Right forelimb (tissue), 1 donor: ENCODE measurements around the gene CLSTN2.

ENCODE experiments used
- DNase-seq: peaks from one replicate; pipeline ENCODE4 v3.0.0-alpha.2; 2018

The CLSTN2 gene

DNA sequence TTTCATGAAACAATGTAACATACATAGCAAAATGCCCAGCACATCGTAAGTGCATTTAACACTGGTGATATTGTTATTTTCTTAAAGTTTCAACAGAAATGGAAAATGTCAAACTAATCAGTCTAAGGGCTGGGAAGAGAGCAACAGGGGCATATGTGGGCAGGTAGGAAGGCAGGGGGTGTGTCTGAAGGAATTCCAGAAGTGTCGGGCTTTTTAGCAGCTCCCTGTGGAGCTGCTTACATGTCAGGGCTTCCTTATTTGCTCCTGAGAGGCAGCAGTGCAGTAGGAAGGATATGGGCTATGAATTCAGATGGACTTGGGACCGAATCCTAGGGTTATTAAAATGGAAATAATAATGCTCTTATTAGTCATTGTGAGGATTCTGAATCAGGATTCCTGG is 311.6 kb downstream of the CLSTN2 start:
- DNase-seq = no peak

DNA sequence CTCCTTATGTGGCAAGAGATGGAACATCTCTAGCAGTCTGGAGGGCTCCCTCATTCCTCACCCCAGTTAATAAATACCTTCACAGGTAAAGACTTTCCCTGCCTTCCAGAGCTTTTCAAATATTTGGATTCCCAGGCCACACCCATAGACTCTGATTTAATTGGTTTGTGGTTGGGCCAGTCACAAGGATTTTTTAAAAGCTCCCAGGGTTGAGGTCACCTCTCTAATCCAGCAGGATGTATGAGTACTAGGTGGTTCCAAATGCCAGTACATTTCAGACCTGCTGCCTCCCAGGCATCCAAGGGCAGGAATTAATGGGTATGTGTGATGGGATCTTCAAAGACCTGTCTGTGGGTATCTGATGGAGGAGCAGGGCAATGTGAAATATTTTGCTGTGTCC is 312.8 kb downstream of the CLSTN2 start:
- no peak for DNase-seq

DNA sequence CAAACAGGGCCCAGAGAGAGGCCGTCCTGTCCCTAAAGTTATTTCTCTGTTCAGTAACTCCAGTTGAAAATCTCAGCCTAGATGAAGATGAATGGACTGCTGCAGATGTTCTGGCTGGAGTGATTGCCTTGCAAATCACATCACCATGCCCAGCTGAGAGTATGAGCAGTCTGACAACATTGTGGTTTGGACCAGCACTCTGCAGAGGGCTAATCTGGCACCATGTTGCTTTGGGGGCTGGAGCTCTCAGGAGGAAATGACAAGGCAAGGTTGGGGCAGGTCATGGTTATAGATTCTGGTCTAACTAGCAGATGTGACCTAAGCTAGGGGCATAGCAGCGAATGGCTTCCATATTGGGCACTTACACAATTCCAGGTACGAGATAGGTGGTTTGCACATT is 314.2 kb downstream of the CLSTN2 start:
- no peak for DNase-seq

DNA sequence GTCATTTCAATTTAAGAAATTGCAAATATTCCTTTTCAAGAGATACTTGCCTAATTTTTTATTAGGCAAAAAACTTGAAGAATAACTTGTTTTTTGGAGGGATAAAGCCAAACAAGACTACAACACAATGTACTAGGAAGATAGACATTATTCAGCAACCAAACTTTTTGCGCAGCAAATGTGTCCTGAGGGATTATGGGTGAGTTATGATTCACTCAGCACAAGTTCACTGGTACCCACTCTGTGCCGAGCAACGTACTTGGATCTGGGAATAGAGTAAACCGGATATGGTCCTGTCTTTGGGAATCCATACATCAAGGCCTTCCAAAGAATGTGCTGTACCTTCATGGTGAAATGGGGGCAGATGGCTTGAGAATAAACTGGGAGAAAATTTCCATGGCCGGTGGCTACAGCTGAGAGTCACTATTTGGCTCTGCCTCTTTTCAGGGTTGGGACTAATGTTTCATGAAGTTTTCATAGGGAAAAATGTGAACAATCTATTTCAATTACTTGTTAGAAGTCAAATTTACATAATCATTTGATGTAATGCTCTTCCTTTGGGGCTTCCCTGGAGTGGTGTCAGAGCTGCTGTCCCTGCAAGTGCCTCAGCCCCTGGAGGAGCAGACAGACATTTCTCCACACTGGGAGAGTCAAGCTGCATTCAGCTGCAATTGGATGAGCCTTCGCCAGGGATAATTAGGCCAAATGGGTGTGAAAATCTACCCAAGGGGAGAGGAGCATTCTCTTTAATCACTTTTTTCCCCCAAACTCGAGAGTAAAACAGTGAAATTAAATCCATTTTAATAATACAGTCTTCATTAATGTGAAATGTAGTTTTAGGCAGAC is 315.2 kb downstream of the CLSTN2 start:
- no peak for DNase-seq

DNA sequence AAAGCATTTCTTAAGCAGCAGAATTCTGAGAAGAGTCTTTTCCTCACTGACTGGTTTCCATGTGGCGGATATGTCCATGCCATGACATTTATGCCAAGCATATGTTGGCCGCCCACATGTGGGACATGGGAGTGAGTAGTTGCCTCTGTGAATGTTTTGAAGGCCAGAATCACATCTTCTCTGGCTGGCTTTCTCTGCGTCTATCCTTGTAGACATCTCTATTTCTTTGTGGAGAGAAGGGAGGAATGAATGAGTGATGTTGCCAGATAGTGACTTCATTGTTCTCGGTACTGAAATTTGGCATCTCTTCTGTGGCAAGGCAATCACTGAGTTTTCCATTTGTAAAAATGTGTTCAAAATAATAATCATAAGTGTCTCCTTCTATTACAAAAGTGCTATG is 316.0 kb downstream of the CLSTN2 start:
- no peak for DNase-seq

DNA sequence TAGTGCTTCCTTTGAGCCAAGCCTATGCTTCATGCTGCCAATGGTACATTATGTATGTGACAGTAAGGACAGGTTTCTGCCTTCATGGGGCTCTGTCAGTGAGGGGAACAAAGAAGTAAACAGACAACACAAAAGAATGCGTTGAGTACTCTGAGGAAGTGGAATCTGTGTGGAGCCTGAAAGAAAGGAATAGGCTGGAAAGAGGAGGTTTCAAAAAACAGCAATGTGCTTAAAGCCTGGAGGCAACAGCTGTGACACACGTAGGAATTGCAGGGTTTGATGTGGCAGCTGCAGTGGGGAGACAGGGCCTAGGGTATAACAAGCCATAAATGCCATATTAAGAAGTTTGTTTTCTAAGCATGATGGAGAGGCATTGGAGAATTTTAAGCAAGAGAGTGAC is 316.7 kb downstream of the CLSTN2 start:
- DNase-seq = no peak

DNA sequence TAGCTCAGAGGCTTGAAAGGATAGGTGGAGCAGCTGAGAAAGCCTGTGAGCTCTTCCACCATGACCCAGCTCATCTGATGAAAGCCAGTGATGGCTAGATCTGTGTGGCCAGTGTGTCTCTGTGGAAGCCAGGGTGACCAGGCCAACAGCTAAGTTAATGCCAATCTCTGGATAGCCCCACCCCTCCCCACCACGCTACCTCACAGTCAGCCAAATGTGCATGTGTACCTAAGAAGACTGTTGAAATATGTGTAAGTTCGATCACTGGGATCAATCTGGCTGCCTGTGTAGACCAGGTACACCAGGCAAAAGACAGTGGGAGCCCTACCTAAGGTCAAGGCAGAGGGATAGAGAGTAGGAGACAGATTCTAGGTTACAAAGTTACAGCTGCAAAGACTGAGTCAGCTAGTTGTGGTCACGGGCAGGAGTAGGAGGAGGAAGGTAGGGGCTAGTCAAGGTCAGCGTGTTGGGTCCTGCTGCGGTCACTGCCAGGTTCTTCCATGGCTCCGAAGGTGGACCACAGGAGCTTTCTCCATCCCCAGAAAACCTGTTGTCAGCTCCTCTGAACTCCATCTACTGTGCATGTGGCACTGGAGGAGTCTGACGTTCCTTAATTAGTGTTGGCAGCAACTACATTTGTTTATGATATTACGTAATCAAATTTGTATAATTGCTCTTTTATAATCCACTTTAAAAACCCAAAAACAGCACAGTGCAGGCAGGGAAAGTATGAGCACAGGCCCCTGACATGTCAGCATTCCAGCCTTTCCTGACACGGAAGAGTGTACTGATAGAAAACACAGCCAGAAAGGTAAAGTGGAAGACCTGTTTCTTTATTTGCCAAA is 318.0 kb downstream of the CLSTN2 start:
- no peak for DNase-seq

DNA sequence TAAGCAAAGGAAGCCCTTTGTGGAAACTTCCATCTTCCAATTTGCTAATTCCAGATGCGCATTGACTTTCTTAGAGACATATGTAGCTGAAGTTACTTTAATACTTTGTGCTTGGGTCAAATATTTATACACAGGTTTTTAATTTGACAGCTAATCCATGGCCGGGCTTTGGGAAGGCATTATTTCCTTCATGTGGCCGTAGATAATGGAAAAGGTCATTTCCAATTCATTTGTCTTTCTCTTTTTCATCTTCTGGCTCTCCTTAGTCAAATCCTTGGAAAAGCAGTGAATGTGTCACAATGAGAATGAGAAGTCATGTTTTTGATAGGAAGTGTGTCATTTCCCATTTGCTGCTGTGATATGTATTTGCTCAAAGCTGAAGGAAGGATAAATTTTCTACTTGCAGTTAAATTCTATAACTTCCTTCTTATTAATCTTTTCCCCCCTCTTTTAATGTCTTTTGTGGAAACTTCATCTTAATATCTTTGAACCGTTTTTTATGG is 323.3 kb downstream of the CLSTN2 start:
- no peak for DNase-seq

DNA sequence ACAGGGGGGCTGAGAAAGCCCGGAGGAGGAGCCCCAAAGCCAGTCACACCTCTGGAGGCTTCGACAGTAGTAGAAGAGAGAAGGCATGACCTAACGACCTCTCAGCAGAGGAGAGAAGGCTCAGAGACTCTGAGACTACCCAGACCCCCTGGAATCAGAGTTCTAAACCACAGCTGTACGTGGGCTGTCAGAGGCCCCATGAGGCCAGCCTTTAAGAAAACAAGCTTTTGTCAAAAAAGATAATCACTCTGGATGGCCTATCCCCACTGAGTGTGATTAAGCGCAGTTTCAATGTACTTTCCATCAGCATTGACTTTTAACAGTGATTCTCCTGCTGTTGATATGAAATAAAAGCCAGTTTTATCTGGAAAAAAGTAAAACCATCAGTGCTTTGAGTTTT is 330.3 kb downstream of the CLSTN2 start:
- DNase-seq = no peak

DNA sequence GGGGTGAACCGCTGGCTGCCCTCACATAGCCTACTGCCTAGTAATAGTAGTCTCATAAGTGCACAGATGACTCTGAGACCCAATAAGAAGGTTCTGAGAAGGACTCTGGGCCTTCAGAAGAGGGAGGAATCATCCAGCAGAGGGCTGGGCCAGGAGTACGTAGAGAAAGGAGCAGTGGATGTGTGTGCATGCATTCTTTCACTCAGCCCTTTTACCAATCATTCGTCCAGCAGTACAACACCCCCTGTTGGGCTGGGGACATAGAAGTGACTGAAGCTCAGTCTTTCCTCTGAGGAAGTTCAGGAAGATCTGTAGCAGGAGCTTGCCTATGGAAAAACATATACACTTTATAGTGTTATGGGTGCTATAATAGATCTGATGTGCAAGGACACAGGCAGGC is 333.1 kb downstream of the CLSTN2 start:
- DNase-seq = no peak

DNA sequence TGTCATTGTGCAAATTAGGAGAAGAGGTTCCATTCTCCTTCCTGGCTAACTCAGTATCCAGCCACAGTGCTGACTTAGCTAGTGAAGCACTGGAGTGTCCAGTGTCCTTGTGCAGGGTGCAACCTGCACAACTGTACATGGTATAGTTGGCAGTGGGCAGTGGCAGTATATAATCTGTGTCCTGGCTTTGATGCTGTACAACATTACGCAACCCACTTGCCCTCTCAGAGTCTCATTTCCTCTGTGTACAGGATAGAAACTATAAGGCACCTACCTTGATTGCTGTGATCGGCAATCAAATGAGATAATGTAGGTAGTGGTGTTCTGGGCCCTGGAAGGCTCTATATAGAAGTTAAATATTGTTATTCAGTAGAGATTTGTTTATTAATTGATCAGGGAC is 333.6 kb downstream of the CLSTN2 start:
- DNase-seq = no peak

DNA sequence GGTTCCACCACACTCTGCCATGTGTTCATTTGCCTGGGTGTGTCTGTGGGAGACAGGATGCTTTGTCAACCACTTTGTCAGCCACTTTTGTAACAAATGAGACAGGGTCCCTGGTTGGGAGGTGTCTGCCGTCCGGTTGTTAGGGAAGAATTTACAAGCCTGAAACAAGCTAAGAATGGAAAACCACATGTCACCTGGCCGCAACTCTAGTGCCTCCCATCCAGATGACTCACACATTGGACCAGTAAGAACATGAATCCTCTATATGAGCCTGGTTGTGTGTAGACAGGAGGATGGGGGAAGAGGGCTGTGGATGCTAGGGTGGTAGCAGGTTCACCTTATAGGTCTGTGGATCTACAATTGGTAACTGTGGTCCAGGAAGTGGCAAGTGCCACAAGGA is 335.3 kb downstream of the CLSTN2 start:
- DNase-seq = no peak

DNA sequence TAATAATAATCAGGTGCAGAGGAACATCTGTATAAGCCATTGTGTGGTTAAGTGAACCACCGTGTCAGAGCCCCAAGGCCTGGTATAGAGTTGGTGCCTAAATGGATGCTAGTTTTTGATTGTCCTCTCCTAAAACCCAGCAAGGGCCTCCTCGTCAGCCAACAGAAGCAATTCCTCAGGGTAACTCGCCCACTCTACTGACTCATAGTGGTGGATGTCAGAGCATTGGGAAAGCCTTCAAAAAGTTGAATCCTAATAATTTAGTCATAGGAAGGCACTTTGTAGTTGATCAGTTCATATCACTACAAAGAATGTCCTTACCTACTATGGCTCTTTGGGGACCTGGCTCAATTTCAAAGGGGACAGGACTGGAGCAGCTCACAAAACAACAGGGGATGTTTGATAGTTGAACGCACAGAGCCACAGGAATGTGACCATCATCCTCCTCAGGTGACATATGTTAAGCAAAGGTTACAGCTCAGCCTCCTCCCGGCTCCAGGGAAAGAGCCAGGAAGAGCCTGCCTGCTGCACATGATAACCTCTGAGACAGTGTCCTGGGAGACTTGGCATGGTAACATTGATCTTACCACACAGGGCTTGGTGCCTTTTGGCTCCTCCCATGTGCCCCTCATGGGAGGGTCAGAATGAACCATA is 338.7 kb downstream of the CLSTN2 start:
- no peak for DNase-seq

DNA sequence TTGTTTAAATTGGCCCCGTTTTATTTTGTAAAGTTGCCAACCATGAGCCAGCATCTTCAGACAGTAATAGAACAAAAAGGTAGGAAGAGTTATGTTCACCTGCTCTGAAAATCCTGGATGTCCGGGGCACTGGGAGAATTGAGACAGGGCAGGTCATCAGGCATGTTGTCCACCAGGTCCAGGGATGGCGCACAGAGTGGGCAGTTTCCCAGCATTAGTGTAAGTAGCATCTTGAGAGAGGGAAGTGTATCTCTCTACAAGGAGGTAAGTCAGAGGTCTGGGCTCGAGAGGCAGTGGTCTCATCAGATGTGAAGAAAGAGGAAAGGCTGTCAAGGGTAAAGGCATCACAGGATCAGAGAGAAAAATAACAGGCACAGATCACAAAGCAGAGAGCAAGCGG is 339.4 kb downstream of the CLSTN2 start:
- no peak for DNase-seq

DNA sequence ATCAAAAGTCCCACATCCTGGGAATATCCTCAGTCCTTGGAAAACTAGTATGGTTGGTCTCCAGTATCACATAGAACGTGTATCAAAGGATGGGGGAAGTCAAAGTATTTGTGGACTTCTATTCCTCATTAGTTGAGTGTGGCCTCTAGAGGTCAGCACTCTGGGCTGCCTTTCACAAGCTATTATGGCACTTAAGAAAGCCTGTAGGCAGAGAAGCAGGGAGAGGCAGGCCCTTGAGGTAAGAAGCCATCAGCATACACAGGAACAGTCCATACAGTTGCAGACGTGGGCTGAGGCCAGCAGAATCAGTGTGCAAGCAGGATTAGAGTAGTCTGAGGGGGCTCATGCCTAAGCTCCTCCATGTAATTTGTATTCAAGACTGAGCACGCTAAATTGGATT is 341.7 kb downstream of the CLSTN2 start:
- DNase-seq = no peak

DNA sequence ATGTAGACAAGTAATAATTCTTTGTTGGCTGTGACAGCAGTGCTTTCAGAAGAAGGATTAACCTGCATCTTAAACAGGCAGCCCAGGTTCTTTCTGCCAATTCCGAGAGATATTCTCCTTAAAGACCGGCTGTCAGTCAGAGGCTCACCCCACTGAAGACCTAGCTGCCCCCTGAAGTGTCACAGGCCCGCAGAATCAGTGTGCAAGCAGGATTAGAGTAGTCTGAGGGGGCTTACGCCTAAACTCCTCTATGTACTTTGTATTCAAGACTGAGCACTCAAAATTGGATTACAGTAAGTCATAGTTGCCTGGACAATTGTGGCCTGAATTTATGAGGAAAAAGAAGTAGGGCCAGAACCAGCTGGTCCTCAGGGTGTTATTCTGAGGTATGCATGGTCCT is 342.9 kb downstream of the CLSTN2 start:
- DNase-seq = no peak

DNA sequence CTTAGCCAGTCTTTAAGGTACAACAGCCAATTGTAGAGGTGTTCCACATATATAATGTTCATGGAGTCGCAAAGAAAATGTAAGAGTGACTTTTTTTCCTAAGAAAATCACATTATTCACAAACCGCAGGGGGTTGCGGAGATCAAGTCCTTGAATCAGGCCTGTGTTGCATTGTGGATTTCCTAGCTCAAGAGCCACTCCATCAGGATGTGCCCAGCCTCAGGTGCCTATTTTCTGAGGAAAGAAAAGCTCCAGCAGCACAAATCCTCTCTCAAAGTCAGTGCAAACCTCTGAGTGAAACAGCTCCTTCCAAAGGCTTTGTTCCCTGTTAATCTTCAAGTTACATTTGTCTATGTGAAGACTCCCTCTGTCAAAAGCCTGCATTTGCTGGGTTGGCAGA is 349.4 kb downstream of the CLSTN2 start:
- DNase-seq = no peak

DNA sequence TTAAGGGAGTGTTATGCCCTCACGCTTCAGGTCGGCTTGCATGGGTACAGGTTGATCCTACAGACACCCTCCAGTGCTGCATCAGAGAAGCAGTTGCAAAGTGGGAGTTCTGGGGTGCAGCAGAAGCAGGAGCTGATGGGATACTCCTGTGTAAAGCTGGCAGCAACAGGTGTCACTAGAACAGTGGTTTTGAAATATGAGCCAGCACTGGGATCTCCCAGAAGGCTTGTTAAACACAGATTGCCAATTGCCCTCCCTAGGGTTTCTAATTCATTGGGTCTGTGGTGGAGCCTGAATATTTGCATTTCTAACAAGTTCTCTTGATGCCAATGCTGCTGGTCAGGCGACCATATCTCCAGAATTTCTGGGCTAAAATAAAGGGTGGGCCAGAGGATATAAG is 350.4 kb downstream of the CLSTN2 start:
- no peak for DNase-seq

DNA sequence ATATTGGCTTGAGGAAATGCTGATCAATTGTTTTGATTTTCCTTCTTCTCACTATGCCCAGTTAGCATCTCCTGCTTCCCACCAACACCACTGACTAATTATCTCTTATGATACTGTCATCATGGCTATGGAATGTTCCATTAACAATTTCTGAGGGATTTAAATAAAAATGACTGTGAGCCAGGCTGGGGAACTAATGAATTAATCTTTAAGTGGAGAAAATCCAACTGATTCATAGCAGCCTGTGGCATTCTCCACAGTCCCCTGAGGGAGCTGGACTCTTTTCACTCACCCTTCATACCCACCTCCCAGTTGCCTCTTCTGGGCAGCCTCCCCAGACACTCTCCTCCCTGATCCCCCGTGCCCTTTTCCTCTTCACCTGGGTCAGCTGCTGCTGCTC is 353.6 kb downstream of the CLSTN2 start:
- no peak for DNase-seq

DNA sequence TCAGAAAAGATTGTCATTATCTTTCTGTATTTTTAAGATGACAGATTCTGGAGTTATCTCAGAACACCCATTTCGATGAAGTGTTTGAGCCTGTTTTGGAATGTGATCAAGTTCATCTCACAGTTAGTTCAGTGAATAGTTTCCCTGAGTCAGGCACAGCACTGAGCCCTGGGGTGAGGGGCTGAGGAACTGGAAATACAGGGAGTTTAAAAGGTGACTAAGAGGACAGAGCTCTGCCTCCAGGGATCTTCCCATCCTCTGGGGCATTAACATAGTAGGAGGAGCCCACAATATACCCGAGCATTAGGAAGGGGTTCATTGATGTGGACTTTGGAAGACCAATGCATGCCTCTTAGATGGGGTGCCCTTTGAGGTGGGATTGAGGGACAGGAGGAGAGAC is 355.1 kb downstream of the CLSTN2 start:
- no peak for DNase-seq

DNA sequence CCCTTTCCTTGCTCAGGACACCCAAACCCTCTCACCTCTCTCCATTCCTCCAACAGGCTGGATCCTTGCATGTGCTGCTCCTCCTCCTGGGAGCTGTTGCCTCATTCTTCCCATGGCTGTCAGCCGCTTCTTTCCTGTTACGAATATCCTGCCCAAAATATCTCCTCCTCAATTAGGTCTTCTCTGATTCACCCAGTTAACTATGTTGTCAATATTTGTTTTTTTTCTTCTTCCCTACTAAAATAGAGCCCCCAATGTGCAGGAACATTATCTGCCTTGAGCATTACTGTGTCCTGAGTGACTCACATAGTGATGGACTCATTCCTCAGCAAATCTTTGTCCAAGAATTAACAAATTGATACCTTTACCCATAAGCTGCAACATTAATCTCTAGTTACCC is 357.2 kb downstream of the CLSTN2 start:
- no peak for DNase-seq

DNA sequence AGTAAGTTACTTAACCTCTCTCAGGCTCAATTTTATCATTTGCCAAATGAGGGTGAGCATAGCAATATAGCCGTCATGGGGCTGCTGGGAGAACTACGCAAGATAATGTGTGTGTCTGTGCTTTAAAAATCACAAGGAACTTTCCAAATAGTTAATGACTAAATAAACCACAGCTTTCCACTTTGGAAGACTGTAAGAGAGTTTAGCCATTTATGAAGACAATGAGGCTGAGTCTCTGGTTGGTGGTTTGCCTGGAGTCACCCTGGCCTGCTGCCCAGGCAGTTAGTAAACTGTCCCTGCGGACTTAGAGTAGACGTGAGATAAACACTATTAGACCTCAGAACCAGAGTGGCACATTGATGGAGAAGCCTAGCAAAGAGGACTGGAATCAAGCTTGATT is 357.7 kb downstream of the CLSTN2 start:
- no peak for DNase-seq

DNA sequence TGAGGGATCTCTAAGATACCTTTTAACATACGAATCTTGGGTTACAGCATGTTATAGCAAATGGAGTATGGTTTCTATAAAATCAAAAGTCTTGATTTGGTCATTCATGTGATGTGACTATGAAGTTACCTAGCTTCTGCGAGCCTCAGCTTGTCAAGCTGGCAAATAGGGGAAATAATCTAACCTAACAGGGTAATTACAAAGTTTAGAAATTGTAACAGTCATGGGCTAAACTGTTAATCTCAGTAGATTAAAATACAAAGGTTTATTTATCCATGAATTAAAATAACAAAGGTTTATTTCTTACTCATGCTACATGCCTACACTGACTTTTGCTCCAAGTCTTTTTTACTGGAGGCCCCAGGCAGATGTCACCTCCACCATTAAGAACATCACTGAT is 359.1 kb downstream of the CLSTN2 start:
- DNase-seq = no peak
